HCT116 (cell line): Measurements from ENCODE around the gene SLC2A9.

Source experiments
- EGR1 ChIP-seq: IDR thresholded peaks from 2 replicates; pipeline ENCODE4 v1.6.1; 2012; ENCODE audit warnings: low read depth
- EZH2 ChIP-seq: fragments of 200-600 bp; sonication (generic); IDR thresholded peaks from 2 replicates; pipeline ENCODE4 v1.6.1; 2017; ENCODE audit warnings: antibody characterized with exemption, mixed run types
- EZH2phosphoT487 ChIP-seq: fragments of 200-600 bp; IDR thresholded peaks from 2 replicates; pipeline ENCODE4 v1.6.1; 2018; ENCODE audit warnings: antibody characterized with exemption, borderline replicate concordance
- FOSL1 ChIP-seq: IDR thresholded peaks from 2 replicates; pipeline ENCODE4 v1.6.1; 2012; ENCODE audit warnings: low read depth
- JUND ChIP-seq: IDR thresholded peaks from 2 replicates; pipeline ENCODE4 v1.6.1; 2012
- POLR2A ChIP-seq: IDR thresholded peaks from 2 replicates; pipeline ENCODE4 v1.7.0; 2011; ENCODE audit warnings: borderline replicate concordance; ENCODE audit not compliant: insufficient read depth, insufficient read length; ENCODE audit errors: extremely low read depth
- POLR2AphosphoS5 ChIP-seq: IDR thresholded peaks from 2 replicates; pipeline ENCODE4 v1.6.1; 2011; ENCODE audit warnings: mild to moderate bottlenecking, low read depth, low read length, moderate library complexity
- RAD21 ChIP-seq: IDR thresholded peaks from 2 replicates; pipeline ENCODE4 v1.6.1; 2012; ENCODE audit warnings: low read depth, mild to moderate bottlenecking
- ZFX ChIP-seq: fragments of 450-650 bp; IDR thresholded peaks from 2 replicates; pipeline ENCODE4 v1.6.1; 2017
- ZNF274 ChIP-seq: fragments of 200-500 bp; sonication (Bioruptor generic); IDR thresholded peaks from 2 replicates; pipeline ENCODE4 v1.6.1; 2014; ENCODE audit warnings: mild to moderate bottlenecking, low read depth, low read length, inconsistent platforms
- TF ChIP-seq, protein P1 (sequence below): IDR thresholded peaks from 2 replicates; pipeline ENCODE4 v1.6.1; 2012; ENCODE audit warnings: low read depth
- TF ChIP-seq, protein P2 (sequence below), 3 experiments: fragments of 200-600 bp in 1 of 3; sonication (generic) in 1 of 3; IDR thresholded peaks in 2 of 3; conservative IDR thresholded peaks in 1 of 3; 2 replicates each; pipeline ENCODE4 v1.5.1; 2012 to 2017; ENCODE audit warnings: low read depth in 2 of 3, low read length in 2 of 3, antibody characterized with exemption in 1 of 3, borderline replicate concordance in 1 of 3, control low read depth in 1 of 3, mild to moderate bottlenecking in 1 of 3, mixed read lengths in 1 of 3, mixed run types in 1 of 3, moderate library complexity in 1 of 3; ENCODE audit not compliant: insufficient read depth in 1 of 3
- TF ChIP-seq, protein P3 (sequence below): IDR thresholded peaks from 2 replicates; pipeline ENCODE4 v1.6.1; 2012

DNA sequence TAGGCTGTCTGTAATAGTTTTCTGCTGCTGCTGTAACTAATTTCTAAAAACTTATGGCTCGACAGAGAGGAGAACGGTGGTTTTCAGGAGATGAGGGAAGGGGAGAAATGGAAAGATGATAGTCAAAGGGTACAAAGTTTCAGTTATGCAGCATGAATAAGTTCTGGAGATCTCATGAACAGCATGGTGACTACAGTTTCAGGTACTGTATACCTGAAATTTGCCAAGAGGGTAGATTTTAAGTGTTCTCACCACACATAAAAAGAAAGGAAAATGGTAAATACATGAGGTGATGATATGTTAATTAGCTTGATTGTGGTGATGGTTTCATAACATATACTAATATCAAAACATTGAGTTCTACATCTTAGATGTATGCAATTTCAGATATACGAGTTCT is 205.0 kb downstream of the SLC2A9 start:
- TF ChIP-seq FOSL1, result no peak
- no peak for TF ChIP-seq ZNF274
- TF ChIP-seq, protein P1, sequence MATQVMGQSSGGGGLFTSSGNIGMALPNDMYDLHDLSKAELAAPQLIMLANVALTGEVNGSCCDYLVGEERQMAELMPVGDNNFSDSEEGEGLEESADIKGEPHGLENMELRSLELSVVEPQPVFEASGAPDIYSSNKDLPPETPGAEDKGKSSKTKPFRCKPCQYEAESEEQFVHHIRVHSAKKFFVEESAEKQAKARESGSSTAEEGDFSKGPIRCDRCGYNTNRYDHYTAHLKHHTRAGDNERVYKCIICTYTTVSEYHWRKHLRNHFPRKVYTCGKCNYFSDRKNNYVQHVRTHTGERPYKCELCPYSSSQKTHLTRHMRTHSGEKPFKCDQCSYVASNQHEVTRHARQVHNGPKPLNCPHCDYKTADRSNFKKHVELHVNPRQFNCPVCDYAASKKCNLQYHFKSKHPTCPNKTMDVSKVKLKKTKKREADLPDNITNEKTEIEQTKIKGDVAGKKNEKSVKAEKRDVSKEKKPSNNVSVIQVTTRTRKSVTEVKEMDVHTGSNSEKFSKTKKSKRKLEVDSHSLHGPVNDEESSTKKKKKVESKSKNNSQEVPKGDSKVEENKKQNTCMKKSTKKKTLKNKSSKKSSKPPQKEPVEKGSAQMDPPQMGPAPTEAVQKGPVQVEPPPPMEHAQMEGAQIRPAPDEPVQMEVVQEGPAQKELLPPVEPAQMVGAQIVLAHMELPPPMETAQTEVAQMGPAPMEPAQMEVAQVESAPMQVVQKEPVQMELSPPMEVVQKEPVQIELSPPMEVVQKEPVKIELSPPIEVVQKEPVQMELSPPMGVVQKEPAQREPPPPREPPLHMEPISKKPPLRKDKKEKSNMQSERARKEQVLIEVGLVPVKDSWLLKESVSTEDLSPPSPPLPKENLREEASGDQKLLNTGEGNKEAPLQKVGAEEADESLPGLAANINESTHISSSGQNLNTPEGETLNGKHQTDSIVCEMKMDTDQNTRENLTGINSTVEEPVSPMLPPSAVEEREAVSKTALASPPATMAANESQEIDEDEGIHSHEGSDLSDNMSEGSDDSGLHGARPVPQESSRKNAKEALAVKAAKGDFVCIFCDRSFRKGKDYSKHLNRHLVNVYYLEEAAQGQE, result no peak
- TF ChIP-seq, protein P2, sequence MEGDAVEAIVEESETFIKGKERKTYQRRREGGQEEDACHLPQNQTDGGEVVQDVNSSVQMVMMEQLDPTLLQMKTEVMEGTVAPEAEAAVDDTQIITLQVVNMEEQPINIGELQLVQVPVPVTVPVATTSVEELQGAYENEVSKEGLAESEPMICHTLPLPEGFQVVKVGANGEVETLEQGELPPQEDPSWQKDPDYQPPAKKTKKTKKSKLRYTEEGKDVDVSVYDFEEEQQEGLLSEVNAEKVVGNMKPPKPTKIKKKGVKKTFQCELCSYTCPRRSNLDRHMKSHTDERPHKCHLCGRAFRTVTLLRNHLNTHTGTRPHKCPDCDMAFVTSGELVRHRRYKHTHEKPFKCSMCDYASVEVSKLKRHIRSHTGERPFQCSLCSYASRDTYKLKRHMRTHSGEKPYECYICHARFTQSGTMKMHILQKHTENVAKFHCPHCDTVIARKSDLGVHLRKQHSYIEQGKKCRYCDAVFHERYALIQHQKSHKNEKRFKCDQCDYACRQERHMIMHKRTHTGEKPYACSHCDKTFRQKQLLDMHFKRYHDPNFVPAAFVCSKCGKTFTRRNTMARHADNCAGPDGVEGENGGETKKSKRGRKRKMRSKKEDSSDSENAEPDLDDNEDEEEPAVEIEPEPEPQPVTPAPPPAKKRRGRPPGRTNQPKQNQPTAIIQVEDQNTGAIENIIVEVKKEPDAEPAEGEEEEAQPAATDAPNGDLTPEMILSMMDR (IDR thresholded peaks at IDR 0.05 in 2 of 3, conservative IDR thresholded peaks at IDR 0.05 in 1 of 3; ENCODE audit: borderline replicate concordance in 1 of 3, insufficient read depth in 1 of 3, low read depth in 2 of 3, low read length in 2 of 3), result no peak
- no peak for TF ChIP-seq EZH2
- no peak for TF ChIP-seq POLR2A
- no peak for TF ChIP-seq EGR1
- TF ChIP-seq POLR2AphosphoS5, result no peak
- TF ChIP-seq RAD21, result no peak
- no peak for TF ChIP-seq EZH2phosphoT487
- no peak for TF ChIP-seq JUND
- TF ChIP-seq ZFX, result no peak
- TF ChIP-seq, protein P3, sequence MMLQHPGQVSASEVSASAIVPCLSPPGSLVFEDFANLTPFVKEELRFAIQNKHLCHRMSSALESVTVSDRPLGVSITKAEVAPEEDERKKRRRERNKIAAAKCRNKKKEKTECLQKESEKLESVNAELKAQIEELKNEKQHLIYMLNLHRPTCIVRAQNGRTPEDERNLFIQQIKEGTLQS, result no peak
